Activated CD8-positive, alpha-beta memory T cell treated with anti-CD3 and anti-CD28 coated beads, Interleukin-2, amount 50 U/mL, for 1 hour (primary cell): ENCODE results near the gene BNC2.

ENCODE experiments used
- DNase-seq: peaks from one replicate; pipeline ENCODE4 v3.0.0-alpha.2; 2020; ENCODE audit errors: extremely low read depth

Gene BNC2

DNA sequence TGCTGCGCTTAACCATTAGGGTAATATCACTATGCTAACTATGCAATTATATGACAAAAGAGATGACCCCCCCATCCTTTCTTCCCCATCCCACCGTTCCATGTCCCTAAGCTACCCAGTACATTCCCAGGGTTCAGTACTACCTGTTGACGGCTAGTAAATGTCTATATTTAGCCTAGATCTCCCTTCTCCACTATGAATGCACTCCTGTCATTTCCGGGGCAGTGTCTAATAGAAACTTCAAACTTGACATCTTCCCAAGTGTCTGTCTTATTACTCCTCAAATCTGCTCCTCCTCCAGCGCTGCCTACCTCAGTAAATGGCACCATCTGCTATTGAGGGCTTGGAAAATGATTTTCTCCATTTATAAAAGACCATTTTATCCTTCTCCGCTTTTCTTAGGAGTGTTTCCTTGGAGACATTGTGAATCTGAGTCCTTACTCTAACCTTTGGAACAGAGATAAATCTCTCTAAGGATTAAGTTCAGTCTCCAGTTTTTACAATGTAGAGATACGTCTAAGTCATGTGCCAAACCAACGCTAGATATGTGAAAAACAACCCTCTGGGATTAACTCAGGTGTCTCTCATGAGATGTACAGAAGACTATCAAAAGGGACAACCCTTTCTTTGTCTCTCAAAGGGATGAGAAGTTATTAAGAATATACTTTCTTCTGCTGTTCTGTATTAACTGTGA is 114.9 kb downstream of the BNC2 start:
- DNase-seq, result no peak

DNA sequence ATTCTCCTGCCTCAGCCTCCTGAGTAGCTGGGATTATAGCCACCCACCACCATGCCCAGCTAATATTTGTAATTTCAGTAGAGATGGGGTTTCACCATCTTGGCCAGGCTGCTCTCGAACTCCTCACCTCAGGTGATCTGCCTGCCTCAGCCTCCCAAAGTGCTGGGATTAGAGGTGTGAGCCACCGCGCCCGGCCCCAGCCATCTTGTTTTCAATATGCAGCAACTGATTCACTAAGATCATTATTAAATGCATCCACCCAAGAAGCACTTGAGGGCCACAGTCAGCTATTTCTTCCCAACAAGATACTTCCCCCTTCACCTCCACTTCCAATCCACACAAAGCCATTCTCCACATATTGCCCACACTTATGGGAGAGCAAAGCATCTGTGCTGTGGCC is 115.8 kb downstream of the BNC2 start:
- no peak for DNase-seq

DNA sequence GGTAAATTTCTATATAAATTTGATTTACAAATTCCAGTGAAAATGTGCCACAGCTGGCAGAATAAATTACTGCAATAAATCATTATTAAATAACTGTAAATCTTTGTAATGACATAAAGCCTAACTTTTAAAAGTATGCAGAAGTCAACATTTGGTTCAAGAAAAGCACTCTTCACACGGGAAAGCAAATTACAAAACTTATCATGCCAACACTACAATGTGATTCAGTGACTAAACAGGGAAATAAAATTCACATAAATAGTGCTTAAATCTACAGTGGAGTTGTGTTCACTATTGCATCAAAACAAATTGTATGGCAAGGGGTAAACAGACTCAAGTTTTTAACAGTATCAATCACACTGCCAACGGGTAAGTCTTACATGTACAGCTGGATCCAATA is 117.2 kb downstream of the BNC2 start:
- no peak for DNase-seq

DNA sequence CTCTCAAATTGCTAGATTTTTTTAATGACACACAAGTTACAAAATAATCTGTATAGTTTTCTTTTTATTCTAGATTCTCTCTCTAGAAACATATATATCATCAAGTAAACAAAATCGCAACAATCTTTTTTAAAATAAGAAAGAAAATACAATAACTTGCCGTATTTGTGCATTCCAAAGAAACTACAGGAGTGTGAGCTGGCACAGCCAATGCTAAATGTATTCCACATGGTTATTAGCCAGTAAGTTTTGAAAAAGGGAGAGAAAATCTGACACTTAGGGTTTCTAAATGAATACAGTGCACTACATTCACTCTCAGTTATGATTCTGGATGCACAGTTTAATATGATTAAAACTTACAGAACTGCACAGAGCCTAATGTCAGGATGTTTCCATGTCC is 117.9 kb downstream of the BNC2 start:
- no peak for DNase-seq

DNA sequence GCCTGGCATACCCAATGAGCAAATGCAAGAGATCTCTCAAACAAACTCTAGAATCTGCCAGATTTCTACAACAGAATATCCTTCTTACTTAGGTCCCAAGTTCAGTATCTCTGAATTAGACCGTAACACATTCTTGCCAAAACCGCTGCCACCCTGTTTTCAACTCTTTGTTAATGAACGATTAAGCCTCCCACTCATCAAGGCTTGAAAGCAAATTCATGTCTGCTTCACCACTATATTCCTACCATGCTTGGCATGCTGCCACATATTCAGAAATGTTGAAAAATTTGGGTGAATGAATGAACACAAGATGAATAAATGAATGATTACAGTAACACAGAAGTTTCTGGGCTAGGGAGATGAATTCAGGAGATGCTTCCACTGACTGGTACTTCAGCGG is 119.9 kb downstream of the BNC2 start:
- no peak for DNase-seq

DNA sequence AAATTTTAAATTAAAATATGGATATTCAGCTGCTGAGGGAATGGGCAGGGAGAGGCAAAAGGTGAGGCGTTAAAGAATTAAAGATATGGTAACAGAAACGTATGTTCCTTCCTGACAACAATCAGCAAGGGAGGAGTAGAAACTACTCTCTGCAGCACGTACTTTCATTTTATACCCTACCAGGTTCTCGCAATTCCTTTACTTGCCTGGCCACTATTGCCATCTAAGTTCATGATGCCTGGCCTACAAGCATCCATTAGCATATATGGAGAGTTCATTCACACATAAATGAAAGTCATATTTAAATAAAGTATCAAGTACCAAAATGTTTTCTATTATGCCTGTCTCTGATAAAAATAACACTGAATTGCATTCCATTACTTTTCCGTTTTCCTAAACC is 125.1 kb downstream of the BNC2 start:
- DNase-seq, result no peak

DNA sequence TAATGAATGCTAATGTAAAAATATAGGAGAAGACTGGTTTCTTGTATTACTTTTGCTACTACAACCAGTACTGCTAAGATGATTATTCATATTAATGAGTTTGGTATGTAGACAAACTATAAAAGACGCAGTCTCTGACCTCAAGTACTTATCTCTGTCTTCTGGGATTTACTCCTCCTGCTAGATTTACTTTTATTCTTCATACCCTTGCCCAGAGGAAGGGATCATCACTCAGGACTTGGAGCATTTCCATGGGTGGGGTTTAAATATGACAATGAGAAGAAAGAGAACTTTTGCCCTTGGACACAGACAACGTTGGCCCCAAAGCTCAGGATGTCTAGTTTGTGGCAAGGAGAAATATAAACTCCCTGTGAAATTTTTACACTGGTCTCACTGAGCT is 126.1 kb downstream of the BNC2 start:
- no peak for DNase-seq

DNA sequence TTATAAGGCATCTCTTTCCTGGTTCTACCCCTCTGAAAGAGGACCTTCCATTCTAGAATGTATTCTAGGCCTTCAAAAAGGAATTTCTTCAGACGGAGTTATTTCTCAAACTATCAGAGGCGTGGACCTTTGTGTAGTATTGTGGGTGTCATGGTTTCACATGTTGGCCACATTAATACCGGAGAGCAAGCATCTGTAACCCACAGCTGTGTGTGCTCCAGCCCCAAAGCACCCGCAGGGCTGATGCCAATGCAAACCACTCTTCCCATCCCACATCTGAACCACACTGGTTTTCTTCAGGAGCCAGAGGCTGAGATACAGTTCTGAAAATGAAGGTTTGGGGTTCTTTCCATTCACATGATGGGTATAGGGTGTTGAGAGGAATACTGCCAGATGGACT is 127.1 kb downstream of the BNC2 start:
- DNase-seq, result no peak

DNA sequence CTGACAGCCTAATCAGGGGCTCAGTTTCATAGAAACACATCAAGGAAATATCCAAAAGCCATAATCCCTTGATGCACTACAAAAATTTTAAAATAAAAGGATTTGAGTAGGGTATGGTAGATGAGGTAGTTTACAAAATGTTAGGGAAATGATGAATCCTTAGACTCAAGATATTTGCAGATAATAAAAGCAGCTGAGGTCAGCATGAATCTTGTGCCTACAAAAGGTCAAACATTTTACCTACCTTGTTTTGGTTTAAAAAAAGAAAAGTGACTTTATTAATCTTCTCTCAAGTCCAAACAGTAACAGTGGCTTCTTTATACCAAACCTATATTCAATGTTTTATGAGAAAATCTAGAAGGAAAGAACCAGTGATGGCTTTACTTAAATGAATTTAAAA is 135.5 kb downstream of the BNC2 start:
- no peak for DNase-seq

DNA sequence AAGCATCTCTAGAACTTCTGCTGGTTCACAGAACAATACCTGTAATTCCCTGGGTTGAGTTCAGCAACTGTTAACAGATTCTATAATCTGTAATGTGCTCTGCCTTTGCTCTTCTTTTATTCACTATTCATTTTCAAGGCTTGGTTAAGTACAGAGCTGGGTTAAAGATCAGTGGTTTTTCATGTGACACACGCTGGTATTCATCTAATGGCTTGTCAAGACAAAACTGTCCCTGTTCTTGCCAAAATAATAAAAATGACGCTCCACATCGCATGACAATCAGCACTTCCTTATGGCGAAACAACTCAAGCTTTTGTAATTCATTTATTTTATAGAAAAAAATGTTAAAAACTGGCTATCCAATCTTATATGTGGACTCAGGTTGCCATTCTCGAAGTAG is 137.9 kb downstream of the BNC2 start:
- DNase-seq, result no peak

DNA sequence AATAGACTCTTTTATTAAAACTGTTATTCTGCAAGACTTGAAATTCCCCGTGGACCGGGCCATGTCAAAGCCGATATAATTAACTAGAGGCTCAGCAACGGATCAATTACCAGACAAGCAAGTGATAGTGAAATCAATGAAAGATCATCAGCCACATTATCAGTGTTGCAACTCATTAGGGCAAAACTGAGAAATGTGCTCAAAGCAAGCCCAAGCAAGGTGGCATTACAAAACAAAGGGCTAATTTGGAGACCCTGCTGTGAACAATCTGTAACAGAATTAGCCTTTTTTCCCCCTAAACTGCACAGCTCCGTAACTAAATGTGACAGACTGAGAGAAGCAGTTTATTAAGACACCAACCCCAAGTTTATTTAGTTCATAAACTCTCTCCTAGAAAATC is 140.3 kb downstream of the BNC2 start:
- no peak for DNase-seq

DNA sequence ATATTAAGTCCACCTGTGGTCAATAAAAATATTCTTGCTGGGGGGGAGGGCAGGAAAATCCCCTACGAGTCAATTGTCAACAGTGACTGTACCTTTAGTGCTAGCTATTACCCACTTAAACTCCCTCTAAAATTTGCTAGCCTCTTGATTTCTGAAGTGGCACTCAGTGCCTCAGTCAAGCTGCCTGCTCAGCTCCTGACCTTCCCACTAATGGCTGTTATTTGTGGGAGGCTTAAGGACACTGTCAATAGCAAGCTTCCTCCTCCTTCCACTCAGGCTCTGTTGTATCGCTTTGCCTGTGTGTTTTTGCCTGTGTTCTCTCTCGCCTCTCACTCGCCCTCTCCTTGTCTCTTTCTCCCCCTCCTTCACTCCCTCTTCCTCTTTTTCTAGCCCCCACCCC is 140.8 kb downstream of the BNC2 start:
- DNase-seq, result no peak

DNA sequence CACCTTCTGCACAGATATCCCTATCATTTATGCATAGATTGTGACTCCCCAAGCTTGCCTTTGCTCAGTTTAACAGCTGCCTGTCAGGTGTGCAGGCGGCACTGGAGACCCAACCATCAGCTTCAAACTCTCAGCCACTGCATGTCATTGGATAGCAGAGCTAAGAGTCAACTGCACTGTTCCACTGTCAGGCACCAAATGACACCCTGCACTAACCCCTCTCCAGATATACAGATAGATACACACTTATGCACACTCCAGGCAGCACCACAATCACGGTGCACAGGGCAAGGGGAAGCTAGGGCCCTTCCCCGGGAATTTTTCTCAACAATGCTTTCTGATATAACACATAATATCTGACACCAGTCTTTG is 142.3 kb downstream of the BNC2 start:
- DNase-seq, result no peak

DNA sequence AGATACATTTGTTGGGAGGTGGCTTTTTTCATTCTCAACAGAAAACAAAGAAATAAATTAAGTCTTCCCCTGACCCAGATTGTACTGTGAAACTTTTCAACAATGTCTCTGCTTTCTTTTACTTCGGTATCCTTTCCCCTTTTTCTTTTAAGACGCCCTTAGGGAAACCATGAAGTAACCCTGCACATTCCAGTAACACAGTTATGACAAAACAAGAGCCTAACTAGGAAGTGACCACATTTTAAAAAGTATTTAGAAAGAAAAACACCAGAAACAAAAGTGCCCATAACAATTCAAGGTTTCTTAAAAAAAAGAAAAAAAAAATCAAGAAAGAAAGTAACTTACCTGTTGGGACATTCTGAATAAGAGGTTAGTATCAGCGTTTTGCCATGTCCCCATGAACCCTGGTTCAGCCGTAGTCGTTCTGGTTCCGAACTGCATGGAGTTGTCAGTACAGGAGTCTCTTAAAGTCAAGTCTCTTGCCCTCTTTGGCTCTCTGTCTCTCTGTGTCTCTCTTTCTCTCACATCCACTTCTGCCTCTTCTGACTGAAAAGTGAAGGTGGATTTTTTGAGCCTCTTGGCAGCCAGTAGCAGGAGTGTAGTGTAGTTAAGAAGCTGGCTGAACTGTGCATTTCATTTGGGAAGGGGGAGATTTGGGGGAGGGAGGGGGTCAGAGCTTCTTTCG is 142.9 kb downstream of the BNC2 start:
- DNase-seq, result no peak

DNA sequence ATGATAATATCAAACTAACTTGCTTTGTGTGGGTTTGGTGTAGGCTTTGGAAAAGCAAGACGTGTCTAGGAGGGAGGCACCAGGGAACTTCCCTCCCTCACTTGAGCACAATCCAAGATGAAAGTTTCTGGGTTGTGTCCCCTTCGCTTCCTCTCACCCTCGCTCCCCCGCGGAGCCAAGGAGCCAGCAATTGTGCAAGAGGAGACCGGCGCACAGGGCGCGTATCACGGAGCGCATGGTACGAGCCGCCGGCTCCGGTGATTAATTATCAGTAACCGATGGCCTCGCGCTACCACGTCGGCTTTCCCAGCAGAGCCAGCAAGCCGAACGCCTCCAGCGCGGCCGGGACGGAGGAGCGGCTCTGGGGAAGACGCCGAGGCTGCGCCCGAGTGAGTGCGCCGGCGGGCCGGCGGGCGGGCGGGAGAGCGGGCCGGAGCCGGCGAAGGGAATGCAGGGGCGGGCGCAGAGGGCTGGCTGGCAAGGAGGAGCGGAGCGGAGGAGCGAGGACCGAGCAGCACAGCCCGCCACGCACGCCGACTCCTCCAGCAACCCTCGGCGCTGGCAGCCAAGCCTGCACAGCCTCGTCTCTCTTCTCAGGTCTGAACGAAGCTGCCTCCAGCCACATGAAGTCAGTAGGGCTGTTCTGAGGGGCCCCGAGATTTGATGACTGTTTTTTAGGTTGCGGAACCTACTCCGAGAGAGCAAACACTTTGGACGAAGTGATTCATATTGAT is 143.6 kb downstream of the BNC2 start:
- DNase-seq, result no peak

DNA sequence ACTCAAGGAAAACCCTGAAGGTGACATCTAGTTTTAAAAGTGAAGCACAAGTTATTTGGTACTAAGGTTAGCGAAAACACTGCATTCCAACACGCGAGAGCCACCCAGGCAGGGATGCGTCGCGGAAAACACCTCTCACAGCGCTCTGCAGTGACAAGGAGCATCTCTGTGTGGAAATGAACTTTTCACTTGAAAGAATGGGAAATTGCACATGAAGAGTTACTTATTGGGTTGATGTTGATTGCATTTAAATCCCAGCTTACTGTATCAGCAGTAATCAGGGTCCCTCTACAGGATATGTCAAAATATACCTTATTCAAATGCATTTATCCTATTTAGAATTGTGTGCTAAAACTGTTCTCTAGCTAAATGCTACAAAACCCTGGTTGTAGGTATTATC is 144.4 kb downstream of the BNC2 start:
- DNase-seq, result no peak

DNA sequence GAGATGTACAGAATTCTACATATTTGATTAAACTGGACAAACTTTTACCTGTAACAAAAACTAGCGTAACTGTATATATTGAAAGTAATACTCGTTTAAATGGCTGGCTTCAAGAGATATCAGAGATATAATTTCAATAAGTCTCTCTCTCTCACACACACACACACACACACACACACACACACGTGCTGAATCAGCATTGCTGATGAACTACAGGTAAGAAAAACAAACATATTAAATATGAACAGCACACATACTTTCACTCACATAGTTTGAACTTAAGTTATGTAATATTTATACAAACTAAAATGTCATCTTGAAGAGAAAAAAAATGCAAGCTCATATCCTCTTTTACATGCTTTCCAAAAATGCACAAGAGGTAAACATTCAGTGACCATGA is 145.4 kb downstream of the BNC2 start:
- no peak for DNase-seq

DNA sequence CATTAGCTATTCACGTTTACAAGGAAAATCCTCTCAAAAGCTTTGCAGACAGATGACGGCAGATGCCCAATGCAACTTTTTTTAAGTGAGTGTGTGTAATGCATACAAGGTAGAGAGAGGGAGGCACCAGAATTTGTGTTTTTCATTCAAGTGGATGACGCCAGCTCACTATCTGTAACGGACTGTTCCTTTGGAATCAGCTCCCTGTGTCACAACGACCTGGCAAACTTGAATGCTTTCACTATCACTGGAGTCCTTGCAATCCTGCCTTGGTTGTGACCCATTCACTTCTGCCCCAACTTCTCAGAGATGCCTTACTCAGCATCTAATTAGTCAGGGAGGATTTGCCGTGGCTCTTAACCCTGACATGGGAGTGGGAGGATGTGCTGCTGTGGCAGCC is 148.5 kb downstream of the BNC2 start:
- no peak for DNase-seq

DNA sequence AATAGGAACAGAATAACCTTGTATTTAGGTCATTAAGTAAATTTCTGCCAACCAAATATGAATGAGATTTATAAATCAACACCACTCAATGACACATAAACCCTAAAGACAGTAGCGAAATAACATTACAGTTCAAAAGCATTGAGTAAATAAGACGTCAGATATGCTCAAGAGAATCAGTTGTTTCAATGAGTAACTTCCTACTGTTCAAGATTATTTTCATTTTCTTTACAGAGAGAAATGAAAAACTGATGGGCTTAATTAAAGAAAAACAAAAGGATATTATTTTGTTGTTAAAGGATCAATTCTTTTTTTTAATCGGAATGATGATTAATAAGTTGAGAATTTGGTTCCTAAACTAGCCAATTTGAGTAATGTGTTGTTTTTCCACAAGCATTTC is 150.1 kb downstream of the BNC2 start:
- DNase-seq, result no peak

DNA sequence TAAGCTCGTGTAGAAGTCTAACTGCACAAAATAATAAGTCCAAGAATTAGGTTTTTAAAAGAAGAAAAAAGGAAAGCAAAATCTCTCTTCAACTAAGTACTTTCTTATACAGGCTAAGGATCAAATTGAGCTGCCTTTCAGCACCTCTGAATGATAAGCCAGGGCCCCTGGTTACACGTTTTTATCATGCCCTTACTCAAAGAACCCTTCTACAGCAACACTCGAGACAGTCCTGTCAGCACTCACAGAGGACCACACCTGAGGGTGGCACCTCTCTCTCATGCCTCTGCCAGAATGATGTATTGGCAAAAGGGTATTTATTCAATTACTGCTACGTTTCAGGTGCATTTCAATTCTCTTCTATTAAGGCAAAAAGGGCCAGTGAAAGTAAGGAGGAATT is 150.5 kb downstream of the BNC2 start:
- no peak for DNase-seq

DNA sequence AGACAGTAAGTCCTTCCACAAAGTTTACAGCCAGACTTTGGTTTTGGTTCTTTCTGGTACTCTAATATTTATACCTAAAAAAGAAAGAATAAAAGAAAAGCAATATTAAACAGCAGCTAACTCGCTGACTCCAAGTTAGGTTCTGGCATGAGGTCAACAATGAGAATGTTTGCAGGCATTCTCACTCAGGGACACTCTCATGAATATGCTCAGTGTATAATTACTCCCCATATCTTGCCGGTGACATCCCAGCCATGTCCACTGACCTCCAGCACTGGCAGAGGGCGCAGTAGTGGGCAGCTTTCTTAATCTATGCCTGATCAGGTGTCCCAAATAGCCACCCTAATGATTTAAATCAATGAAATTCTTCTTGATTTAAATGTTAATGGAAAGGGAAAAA is 151.5 kb downstream of the BNC2 start:
- no peak for DNase-seq

DNA sequence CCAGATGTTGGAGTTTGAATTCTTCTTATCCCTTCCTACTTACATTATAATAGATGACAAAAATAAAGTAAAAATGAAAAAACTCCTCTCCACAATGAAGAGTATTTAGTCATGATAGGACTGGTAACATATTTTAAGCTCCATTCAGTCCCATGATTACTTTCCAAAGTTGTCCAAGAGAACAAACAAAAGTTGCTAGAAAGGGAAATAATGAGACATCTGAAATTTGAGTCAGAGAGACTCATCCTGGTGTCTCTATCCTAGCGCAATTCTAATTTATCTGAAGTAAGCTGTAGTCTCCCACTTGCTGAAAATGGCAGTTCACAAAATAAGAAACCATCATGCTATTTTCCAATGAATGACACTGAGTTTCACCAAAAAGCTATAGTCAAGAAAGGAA is 152.2 kb downstream of the BNC2 start:
- DNase-seq, result no peak

DNA sequence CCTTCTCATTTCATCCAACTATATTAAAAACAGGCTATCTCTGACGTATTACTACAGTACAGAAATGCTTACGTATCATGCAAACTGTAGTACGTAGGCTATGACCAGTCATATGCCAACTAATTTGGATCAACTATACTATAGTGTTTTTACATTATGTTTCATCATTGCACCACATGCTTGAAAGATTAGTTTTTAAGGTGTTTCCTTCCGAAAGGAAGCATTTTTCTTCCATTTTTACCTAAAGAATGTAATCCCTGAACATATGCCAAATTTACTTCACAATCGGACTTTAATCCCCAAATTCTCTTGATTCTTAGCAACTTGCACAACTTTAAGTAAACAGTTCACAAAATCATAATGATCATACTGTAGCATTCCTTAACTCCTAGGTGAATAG is 153.9 kb downstream of the BNC2 start:
- DNase-seq, result no peak
